Stomach (tissue), 4 donors: ENCODE results near the gene OXCT1.

Experiments
- CTCF ChIP-seq, 7 experiments: fragments of 450-650 bp in 4 of 7; fragments of 200-600 bp in 3 of 7; sonication (generic) in 3 of 7; IDR thresholded peaks; one replicate each; pipeline ENCODE4 v1.5.1; 2016 to 2019; ENCODE audit warnings: antibody characterized with exemption in 7 of 7, control low read depth in 2 of 7, mild to moderate bottlenecking in 1 of 7
- EP300 ChIP-seq: sonication (generic); formaldehyde crosslinking; IDR thresholded peaks from one replicate; pipeline ENCODE4 v1.6.1; 2017; ENCODE audit warnings: antibody characterized with exemption
- POLR2A ChIP-seq, 4 donors: fragments of 450-650 bp; IDR thresholded peaks; one replicate each; pipeline ENCODE4 v1.6.1; 2016; ENCODE audit warnings: antibody characterized with exemption in 4 of 4, control low read depth in 2 of 4, mild to moderate bottlenecking in 1 of 4, moderate library complexity in 1 of 4

- TF ChIP-seq CTCF (IDR thresholded peaks at IDR 0.05) (no peak), POLR2A (IDR thresholded peaks at IDR 0.05) (no peak), EP300 (no peak)
These were observed 72.6 kb downstream of the OXCT1 start for GRCh38 chr5:41797662-41798061.
